HG03342 (cell line): ENCODE data around the gene VDAC2.

Experiments used
- ATAC-seq: cut with Tn5 transposase; IDR thresholded peaks from one replicate; pipeline ENCODE4 v1.9.1; 2021; ENCODE audit warnings: mild to moderate bottlenecking, moderate library complexity; ENCODE audit not compliant: unreplicated experiment

The VDAC2 gene

DNA sequence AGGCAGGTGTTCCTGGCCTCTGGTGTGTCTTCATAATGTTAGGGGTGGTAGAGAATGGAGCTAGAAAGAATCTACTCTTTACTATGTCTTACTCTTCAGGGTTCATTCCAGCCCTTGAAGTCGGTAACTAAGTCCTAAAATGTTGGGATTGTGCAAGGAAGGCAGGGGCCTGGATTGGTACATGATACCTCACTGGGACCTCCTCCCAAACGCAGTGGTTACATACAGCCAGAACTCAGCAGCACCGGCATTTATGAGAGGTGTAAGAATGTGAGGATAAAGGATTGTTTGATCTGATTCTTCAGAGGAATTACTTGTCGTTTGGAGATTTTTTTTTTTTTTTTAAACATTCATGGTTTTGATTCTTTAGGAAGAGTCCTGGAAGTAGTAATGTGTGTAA is 18.2 kb downstream of the VDAC2 start:
- no peak for ATAC-seq

DNA sequence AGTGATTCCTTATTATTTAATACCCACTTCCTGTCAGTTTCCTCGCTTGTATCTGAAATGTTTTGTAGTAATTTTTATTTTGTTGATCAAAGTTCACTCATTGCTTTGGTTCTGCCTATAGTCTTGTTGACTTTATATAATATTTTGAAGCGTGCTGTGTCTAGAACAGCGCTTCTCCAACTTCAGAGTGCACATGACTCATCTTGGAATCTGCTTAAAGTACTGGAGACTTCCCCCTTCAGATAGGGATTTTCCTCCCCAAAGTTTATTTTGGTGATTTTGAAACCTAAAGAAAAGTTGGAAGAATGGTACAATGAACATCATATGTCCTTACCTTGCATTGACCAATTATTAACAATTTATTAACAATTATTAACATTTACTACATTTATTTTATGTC is 19.4 kb downstream of the VDAC2 start:
- no peak for ATAC-seq

DNA sequence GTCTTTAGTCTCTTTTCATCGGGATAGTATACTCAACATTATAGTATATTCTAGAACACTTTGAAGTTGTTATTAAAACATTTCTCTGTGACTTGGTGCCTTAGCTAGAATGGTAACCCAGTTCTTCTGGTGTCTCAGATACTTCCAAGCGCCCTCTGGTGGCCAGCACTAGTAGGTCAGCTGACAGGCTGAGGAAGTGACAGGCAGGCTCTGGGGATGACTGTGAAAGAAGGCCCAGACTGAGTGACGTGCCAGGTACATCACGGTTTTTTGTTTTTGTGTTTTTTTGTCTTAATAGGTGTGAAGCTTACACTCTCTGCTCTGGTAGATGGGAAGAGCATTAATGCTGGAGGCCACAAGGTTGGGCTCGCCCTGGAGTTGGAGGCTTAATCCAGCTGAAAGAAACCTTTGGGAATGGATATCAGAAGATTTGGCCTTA is 20.0 kb downstream of the VDAC2 start:
- peak; percentile 43 for ATAC-seq

DNA sequence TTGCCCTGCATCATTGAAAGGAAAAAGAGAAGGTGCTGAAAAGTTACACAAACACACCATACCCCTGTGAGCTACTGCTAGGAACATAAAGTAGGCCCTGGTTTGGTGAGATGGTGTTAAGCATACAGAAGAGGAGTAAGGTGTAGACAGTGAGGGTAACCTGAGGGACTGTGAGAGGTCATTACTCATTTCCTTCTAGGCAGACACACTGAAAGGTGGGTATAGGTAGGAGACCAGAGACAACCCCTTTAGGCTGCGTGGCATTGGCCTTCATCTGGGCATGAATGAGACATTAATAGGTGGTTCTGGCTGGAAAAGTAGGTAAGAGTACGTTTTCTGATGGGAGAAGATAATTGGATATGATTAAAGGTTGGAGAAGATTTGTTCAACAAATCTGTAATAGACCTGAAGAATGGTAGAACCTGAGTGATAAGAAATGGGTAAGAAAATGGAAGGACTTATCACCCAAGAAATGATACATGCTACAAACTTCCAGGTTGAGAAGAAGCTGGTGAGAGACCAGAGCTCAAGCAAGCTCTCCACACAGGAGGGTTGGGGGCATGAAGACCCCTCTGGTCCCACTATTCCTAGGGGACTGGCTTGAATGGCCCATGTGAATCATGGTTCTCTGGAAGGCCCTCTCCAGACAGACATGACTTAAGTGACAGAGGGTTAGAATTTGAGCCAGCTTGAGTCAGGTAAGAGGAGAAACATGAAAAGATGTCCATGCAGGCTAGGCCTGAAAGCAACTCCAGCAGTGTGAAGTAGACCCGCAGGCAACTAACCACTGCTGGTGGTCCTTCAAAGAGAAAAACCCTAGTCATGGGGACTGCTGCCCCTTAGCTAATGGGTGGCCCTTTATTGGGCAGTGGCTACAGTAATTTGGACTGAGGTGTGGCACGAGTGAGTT is 21.3 kb downstream of the VDAC2 start:
- ATAC-seq: no peak

DNA sequence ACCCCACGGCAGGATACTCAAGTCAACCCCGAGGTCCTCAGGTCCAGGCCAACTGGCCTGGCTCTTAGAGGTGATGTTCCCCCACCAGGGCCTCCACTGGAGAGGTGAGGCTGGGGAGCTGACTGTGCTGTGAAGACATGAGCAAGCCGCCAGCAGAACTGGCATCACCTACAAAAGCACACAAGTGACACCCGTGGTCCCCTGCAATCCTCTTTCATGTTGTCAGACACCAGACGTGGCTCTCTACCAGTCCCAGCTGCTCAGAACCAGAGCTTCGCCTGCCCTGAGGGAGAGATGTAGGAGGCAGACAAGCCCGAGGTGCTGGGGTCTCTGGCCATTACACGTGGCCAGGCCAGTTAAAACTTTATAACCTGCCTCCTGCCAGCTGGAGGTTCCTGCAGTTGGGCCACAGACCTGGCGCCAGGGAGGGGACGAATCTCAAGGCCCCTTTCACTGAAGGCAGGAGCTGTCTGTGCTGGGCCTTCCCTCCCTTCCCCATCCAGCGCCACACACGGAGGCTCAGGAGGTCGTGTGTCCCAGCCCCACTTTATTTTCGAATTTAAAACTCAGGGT is 22.9 kb downstream of the VDAC2 start:
- ATAC-seq: no peak

DNA sequence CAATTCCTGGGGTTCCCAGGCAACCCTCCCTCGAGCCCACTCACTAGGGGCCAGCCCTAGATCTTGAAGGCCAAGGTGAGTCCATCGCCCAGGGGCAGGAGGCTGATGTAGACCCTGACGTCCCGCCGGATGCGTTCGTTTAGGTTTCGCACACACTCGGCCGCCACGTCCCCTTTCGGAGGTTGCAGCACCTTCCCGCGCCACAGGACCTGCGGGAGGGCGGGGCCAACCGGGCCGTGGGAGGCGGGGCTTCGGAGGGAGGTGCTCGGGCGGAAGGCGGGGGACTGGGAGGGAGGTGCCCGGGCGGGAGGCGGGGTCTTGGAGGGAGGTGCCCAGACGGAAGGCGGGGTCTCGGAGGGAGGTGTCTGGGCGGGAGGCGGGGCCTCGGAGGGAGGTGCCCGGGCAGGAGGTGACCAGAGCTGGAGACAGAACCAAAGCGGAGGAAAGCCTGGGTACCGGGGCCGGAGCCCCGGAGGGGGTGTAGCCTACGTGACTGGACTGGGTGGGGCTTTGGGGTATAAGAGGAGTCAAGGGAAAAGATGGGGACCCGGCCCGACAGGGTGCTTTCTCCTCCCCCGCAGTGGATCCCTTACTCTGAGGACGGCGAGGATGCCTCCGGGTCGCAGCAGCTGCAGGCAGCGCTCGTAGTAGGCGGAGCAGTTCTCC is 23.6 kb downstream of the VDAC2 start:
- peak; percentile 50 for ATAC-seq

DNA sequence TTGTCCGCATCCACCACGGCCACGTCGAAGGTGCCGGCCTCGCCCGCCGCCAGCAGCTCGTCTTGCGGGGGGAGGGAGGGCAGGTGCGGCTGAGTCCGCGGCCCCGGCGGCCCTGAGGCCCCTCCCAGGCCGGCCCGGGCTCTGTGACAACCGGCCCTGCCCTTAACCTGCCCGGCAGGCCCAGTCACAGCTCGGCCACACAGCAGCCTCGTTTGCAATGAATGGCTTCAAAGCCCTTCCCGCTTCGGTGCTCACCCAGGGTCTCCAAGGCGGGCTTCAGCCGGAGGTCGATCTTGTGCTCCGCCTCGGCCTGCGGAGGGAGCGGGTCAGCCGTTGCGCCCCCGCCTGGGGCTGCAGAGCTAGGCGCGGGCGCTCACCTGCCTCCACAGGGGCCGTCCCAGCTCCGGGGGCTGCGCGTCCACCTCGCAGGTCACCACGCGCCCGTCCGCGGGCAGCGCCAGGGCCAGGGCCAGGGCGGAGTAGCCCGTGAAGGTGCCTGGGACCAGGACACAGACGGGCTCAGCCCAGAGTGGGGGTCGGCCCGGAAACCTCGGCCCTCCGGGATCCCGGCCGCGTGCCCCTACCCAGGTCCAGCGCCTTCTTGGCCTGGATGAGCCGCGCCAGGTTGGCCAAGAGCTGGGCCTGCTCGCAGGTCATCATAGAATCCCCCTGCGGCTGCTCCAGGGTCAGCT is 24.2 kb downstream of the VDAC2 start:
- peak; percentile 1 for ATAC-seq

DNA sequence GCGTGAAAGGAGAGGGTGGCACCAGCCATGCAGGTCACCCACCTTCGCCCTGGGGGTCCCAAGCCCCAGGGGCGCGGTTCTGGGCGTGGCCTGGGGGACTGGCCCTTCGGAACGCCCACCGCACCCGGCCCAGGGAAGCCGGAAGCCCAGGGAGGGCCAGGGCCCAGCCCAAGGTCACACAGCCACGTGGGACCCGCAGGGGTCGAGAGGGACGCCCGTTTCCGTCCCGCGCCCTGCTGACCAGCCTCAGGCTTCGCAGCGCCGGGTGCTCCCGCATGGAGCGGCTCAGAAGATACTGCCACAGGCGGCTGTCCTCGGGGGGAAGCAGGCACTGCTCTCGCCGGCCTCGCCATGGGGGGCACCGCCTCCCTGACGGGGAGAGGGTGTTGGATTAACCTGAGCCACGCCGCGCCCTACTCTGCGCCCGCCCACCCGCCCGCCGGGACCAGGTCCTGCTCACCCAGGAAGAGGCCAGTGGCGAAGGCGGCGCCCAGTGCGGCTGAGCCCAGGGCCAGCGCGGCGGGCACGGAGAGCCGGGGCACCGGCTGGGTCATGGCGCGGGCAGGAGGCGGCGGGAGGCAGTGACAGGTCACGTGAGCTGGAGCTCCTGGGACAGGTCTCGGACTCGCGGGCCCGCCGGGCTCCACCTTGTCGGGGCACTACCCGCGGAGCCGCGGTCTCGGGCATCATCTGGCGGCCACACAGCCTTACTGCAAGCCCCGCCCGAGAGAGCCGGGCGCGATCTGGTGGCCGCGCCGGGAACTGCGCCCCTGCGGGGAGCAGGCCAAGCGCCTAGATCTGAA is 25.0 kb downstream of the VDAC2 start, which contains the start of gene COMTD1:
Gene COMTD1 (minus strand): TSS at position 583 of the 803 bp plus-strand sequence. CDS start 29 bp downstream, at position 554.
- peak; percentile 71 for ATAC-seq

DNA sequence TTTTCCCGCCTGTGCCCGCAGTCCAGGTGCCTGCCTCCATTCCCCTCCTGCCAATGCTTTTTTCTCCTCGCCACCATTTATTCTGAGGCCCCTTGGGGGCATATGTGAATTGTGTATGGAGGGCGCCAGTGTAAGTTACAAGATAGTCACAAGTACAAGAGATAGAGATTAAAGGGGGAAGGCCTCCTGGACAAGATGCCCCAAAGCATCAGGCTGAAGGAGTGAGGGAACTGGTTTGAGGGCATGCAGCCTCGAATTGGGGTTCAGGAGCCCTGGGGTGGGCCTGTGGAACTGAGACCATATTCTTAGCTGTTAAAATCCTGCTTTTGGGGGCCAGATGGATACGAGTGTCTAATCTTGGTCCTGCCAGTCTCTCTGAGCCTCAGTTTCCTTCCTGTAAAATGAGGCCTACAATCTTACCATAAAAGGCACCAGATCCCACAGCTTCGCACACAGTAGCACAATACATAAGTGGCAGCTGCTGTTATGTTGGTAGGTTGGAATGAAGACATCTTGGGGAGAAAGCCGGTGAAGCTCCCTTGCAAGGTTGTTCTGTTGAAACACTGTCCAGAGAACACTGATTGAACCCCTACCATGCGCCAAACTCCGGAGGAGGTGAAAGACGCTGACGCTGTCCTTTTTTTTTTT is 25.7 kb downstream of the VDAC2 start:
- no peak for ATAC-seq

DNA sequence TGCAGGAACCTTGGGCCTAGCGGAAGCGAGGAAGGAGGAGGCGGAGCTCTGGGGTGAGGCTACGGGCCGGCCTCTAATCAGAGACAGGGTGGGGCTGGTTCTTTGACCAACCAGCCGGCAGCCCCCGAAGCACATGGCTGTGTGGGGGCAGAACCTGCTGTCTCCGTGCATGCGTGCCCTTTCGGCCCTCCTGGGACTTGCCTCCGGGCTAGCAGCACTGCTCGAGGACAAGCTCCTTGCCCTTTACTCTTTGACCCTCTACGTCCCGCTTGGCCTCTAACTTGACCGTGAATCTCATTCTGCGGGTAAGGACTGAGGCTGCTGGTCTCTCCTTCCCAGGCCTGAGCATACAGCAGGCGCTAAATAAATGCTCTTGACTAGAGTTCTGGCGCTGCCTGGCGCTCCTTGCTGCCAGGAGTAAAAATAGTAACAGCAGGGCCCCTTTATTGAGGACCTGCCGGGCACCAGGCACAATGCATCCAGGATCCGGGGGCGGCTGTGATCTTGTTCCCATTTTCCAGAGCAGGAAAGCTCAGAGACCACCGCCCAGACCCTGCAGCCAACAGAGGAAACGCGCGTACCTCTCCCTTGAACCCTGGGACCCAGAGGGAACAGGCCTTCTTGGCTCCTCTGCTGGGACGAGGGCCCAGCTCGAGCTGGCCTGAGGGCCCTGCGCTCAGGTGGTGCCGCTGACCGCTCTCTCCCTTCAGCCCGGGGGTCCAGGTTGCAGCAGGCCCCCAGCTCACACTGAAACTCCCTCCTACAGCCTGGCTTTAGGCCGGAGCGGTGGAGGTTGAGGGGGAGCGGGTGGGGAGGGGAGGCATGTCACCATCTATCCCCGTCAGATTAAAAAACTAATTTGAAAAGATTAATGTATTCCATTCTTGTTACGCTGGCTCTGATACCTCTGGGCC is 27.8 kb downstream of the VDAC2 start:
- no peak for ATAC-seq

DNA sequence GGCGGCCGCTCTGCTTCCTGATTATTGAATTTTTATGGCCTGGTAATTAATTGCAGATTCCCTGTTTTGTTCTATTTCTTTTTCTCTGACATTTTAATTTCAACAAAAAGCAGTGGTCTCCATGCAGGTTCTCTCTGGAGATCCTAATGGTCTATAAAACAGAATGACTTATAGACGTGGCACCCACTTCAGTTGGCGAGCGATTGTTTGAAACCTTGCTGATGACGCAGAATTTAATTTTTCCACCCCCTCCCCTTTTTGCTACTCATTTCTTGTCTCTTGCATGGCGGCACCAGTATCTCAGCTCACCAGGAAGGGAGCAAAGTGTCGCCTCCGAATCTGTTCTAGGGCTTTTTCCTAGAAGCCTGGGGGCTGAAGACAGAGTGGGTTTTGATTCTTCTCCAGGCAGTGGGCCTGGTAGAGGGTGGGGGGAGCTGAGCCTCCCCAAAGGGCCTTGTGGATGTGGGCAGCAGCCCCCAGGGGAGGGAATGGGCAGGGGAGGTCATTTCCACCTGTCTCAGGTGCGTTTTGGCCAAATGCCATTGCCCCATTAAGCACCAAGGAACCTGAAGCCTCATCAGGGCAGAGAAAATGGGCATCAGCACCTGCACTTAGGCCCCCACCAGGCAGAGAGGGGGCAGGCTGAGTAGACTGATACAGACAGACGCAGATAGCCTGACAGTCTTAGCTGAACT is 28.6 kb downstream of the VDAC2 start:
- no peak for ATAC-seq

DNA sequence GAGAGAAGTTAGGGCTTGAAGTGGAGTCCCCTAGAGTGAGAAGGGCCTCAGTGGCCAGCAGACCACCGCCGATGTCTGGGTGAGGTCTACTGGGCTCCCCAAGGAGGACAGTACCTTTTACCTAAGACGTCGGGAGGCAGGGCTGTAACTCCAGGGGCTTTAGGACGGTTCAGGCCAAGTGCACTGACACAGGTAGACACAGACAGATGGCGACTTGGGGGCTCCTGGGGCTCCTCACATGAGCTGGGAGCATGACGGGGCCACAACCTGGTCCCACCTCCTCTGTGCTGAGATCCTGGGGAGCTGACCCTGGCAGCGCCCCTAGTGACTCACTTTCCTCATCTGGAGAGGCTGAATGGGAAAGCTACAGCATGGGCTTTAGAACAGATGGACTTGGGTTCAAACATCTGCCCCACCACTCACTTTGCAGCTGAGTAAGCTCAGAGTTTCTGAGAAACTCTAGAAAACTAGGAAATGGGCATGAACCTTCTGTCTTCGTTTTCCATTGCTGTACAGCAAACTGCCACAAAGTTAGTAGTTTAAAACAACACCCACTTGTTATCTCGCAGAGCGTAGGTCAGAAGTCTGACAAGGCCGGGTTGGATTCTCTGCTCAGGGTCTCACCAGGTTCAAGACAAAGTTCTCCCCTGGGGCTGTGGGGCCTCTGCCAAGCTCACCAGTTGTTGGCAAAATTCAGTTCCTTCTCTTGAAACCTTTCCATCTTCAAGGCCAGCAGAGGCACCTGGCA is 29.9 kb downstream of the VDAC2 start:
- ATAC-seq: no peak

DNA sequence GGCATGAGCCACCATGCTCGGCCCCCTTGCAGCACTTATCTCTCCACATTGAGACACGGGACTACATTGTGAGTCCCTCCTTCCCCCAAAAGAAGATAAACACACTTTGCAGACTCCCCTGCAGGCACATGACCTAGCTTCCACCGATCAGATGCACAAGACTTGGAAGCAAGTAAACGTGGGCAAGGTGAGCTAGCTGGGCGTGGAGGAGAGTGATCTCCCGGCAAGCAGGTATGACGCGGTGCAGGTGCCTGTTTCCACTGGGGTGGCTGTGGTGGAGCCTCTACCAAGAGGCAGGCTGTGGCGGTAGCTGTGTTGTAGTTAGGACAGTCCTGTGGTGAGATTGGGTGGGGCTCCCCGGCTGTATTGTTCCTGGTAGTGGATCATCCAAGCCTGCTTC is 32.8 kb downstream of the VDAC2 start:
- ATAC-seq: no peak

DNA sequence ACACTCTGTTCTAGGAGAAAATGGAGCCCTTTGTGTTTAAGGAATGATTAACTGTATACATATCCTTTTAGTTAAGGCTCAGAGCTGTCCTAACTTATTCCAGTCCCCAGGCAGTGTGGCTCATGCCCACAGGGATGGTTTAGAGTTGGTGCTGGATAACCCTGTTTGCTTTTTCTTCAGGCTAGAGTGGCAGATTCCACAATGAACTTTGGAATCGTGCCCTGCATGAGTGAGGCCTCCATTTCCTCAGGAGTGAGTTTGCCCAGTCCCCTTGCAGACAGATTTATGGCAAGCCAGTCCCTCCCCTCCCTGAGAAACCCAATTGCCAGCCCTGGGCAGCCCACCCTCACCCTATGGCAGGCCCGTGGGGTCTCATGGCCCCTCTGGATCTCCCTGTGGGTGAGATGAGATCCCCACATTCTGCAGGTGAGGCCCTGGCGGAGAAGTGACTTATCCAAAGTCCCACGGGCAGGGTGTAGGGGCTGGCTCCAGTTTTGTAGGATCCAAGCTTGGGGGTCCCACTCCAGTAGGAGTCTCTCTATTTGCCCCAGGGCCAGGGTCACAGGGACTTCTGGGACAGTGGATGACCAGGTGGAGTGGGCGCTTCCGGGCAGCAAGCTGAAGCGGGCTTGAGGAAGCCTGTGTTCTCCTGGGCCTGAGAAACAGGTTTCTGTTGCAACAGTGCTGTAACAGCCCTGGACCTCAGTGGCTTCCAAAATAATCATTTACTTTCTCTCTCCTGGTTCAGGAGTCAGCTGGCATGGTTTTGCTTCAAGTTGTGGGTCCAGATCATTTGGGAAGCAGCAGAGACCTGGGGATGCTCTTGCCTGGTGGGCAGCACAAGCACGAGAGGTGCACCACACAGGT is 34.1 kb downstream of the VDAC2 start:
- no peak for ATAC-seq

DNA sequence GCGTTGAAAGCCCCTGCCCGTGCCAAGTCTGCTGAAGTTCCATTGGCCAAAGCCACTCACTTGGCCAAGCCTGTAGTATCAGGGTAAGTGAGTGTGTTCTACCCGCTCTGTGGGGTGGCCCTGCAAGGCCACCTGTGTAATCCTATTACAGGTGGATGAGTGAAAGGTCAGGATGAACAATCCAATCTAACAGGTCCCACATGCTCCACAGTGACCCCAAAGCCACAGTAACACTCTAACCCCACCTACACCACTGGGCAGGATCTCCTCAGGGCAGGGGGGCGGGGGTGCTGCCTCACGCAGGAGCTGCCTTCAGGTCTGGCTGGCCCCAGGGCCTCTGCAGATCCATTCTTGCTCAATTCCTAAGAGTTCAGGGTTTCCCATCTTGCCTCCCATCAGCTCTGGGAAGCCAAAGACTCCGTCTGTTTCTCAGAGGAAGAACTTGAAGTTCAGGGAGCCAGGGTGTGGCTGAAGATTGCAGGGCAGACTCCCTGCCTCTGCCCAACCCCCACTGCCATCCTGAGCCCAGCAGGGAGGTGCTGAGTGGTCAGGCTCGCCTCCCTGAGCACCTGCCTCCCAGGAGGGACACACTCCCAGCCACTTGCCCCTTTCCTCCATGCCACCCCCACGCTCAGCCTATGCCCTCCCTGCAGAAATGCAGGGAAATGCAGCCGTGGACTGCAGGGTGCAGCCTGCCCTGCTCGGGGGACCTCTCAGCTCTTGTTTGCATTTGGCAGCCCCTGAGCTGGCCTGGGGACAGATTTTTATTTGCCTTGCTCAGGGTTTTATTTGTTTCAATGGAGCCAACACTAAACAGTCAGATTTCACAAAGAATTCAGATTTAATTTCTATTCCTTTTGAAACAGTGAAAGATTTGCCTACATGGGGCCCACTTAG is 35.0 kb downstream of the VDAC2 start:
- ATAC-seq: no peak

DNA sequence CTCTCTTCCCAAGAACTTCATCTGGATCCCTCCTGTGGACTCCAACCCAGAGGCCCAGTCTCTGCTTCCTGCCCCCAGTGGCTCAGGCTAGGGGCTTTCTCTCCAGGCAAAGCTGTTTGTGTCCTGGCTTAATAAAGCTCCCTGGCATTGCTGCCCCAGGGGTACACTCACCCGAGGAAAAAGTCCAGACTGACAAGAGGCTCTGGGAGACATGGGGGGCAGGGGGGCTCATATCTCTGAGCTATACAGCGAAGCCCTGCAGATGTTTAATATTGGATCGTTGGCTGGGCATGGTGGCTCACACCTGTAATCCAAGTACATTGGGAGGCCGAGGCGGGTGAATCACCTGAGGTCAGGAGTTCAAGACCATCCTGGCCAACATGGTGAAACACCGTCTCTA is 35.9 kb downstream of the VDAC2 start:
- no peak for ATAC-seq
